H1 (cell line): ENCODE results near the gene SPDYE4. TPM values are rescaled to one million over a fixed set of nuclear protein-coding genes. Genes with fewer than 3 reads are reported as not detected.

Experiments used
- ASH2L ChIP-seq: fragments of 200-600, 300-600 bp; sonication (generic); IDR thresholded peaks from one replicate; pipeline ENCODE4 v1.7.1; 2017; ENCODE audit warnings: low read length
- ATF2 ChIP-seq: IDR thresholded peaks from 2 replicates; pipeline ENCODE4 v1.6.1; 2012; ENCODE audit warnings: low read length, inconsistent platforms
- CEBPB ChIP-seq: IDR thresholded peaks from 2 replicates; pipeline ENCODE4 v1.6.1; 2012; ENCODE audit warnings: low read depth, low read length
- JUN ChIP-seq: IDR thresholded peaks from 2 replicates; pipeline ENCODE4 v1.6.1; 2011; ENCODE audit warnings: low read depth, mild to moderate bottlenecking, improper control_type of control experiment, low read length
- USF2 ChIP-seq: IDR thresholded peaks from 2 replicates; pipeline ENCODE4 v1.6.1; 2011; ENCODE audit warnings: low read length, improper control_type of control experiment
- ZNF274 ChIP-seq: IDR thresholded peaks from 2 replicates; pipeline ENCODE4 v1.7.0; 2012; ENCODE audit warnings: low read length, borderline replicate concordance; ENCODE audit errors: extremely low read depth
- polyA plus RNA-seq, 7 experiments: library from polyadenylated mRNA; depleted of rRNA in 3 of 7; stranded (reverse) in 5 of 7; unstranded in 2 of 7; fragments of >200 nt in 5 of 7; fragments of 200-250 nt in 2 of 7; gene quantifications; 1 replicate in 5 of 7; 2 replicates in 1 of 7; 4 replicates in 1 of 7; pipeline versions ENCODE4 v1.2.1 to v1.2.3, GENCODE V29; 2011 to 2013; ENCODE audit warnings: missing spikeins in 2 of 7, mixed read lengths in 2 of 7
- total RNA-seq: library from RNA; stranded (reverse); fragmentation: NEBNext Ultra II Directional; extraction: Animal tissue kit (Norgen Biotek cat#: 25700); gene quantifications from 2 replicates; pipeline ENCODE4 v1.2.1, GENCODE V29; 2021

SPDYE4 gene
- total and polyA plus RNA-seq, 2 of the 8 experiments (the other 6 are each of a cell fraction or from before 2014, with no cell fraction given), result not detected

- TF ChIP-seq ATF2 (no peak), USF2 (no peak), CEBPB (no peak), JUN (no peak), ASH2L (no peak), ZNF274 (no peak)
- TF ChIP-seq, all 59 proteins: peak for 0
Measured at GRCh38 chr17:8794636-8795035, 36.3 kb upstream of the SPDYE4 start (continued).
